GM19397 (cell line): ENCODE data around the gene SNAPIN.

Experiments used
- ATAC-seq: cut with Tn5 transposase; IDR thresholded peaks from one replicate; pipeline ENCODE4 v1.9.1; 2021; ENCODE audit warnings: mild to moderate bottlenecking, moderate library complexity; ENCODE audit not compliant: unreplicated experiment

Gene SNAPIN

DNA sequence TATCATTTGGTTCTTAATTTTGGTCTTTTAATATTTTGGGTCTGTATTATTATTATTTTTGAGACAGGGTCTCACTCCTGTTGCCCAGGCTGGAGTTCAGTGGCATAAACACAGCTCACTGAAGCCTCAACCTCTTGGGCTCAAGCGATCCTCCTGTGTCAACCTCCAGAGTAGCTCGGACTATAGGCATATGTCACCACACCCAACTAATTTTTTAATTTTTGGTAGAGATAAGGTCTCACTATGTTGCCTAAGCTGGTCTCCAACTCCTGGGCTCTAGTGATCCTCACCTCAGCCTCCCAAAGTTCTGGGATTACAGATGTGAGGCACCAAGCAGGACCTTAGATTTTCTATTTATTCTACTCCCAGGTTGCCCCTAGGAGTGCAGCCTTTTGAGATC, 15.0 kb downstream of the SNAPIN start:
- no peak for ATAC-seq

DNA sequence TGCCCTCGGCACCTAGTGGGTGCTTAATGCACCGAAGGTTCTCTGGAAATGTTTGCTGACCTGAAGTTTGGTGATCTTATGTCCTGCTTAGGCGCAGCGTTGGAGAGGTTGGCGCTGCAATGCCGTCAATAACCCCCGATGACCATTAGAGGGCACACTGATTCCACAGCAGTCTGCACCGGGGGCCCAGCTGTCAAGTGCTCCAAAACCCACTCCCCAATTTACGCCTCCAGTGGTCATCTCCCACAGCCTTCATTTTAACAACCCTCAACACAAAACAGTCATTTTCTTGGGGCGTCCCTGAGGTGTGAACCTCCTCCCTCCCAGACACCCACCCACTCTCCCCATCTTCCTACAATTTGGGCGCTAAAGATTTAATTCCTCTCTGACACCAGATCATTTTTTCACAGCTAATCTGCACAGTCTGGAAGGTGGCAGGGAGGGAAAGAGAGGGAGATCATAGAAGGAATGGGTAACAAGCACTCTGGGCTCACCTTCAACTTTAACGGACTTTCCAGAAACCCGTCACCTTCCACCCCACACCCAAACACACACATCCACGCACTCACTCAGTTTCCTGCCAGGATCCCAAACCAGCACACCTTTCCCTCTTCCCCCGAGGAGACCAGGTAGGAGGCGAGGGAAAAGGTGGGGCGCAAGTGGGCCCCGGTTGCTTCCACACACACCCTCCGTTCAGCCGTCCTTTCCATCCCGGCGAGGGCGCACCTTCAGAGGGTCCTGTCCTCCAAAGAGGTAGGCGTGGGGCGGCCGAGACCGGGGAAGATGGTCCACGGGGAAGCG, 19.4 kb downstream of the SNAPIN start:
- ATAC-seq: no peak

DNA sequence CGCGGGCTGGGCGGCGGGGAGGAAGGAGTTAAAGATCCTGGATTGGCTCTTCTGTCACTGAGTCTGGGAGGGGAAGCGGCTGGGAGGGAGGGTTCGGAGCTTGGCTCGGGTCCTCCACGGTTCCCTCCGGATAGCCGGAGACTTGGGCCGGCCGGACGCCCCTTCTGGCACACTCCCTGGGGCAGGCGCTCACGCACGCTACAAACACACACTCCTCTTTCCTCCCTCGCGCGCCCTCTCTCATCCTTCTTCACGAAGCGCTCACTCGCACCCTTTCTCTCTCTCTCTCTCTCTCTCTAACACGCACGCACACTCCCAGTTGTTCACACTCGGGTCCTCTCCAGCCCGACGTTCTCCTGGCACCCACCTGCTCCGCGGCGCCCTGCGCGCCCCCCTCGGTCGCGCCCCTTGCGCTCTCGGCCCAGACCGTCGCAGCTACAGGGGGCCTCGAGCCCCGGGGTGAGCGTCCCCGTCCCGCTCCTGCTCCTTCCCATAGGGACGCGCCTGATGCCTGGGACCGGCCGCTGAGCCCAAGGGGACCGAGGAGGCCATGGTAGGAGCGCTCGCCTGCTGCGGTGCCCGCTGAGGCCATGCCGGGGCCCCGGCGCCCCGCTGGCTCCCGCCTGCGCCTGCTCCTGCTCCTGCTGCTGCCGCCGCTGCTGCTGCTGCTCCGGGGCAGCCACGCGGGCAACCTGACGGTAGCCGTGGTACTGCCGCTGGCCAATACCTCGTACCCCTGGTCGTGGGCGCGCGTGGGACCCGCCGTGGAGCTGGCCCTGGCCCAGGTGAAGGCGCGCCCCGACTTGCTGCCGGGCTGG, 20.2 kb downstream of the SNAPIN start, which contains the start of gene NPR1:
Gene NPR1 (plus strand): TSS at position 170 of the 818 bp plus-strand sequence. CDS start 421 bp downstream, at position 591.
- ATAC-seq: no peak

DNA sequence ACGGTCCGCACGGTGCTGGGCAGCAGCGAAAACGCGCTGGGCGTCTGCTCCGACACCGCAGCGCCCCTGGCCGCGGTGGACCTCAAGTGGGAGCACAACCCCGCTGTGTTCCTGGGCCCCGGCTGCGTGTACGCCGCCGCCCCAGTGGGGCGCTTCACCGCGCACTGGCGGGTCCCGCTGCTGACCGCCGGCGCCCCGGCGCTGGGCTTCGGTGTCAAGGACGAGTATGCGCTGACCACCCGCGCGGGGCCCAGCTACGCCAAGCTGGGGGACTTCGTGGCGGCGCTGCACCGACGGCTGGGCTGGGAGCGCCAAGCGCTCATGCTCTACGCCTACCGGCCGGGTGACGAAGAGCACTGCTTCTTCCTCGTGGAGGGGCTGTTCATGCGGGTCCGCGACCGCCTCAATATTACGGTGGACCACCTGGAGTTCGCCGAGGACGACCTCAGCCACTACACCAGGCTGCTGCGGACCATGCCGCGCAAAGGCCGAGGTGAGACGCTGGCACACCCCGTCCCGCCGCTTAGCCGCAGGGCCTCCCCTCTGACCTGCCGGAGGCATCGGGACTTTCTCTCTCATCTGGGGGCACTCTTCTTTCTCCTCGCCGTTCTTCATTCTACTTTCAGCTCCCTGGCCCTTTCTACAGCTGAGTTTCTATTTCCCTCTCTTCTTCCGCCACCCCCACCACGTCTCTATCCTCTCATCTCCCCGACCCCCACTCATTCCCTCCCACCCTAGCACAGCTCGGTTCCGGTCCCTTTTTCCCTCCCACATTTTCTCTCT, 21.0 kb downstream of the SNAPIN start:
- ATAC-seq: no peak

DNA sequence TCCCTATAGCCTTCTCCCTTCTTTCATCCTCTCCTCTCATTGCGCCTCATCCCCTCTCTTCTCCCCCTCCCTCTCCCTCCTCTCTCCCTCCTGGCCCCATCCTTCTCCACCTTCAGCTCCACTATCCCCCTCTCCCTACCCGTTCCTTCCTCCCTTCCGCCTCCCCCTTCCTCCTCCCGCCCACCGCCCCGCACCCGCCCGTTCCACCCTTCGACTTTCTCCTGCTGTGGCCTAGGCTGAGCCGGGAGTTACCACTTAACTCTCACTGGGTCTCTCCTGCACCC, 21.6 kb downstream of the SNAPIN start:
- ATAC-seq: no peak

DNA sequence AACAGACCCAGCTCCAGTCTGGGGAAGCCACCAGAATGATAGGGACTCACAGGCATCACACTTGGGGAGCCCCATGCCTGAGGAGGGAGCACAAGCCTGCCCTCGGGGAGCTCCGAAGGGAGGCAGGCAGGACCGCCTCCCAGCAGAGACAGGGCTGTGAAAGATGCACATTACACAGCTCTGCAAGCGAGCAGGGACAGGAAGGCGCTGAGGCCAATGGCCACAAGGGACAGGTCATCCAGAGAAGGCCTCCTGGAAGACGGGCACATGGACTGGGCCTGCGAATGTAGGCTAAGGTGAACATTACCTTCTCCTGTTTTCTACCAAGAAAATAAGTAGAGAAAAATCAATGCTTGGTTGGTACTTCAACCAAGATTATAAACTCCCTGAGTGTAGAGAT, 24.2 kb downstream of the SNAPIN start:
- no peak for ATAC-seq

DNA sequence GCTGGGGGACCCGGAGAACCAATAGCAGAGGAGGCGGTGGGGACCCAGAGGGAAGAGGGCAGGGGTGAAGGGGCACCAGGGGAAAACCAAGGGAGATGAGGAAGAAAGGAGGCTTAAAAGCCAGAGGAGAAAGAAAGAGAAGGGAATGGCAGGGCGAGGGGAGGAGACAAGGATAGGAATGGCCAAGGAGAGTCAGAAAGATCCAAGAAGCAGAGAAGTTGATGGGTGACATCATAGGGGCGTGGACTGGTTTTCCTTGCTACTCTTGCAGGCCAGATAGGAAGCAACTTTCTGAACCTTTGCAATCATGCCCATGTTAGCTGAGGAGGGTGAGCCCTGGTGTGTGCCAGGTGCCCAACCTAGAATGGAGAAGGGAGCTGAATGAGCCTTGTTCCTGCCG, 25.4 kb downstream of the SNAPIN start:
- no peak for ATAC-seq

DNA sequence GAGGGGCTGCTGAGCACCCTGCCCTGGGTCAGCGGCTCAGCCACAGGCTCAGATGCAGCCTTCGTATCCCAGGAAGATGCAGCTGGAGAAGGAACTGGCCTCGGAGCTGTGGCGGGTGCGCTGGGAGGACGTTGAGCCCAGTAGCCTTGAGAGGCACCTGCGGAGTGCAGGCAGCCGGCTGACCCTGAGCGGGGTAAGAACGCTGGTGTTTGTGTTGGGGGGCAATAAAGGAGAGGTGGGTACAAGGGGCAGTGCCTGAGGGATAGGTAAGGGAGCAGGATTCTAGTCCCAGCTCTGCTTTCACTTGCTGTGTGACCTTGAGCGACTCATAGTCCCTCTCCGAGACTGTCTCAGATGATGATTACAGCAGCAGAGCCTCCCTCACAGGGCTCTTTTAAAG, 26.4 kb downstream of the SNAPIN start:
- ATAC-seq: no peak

DNA sequence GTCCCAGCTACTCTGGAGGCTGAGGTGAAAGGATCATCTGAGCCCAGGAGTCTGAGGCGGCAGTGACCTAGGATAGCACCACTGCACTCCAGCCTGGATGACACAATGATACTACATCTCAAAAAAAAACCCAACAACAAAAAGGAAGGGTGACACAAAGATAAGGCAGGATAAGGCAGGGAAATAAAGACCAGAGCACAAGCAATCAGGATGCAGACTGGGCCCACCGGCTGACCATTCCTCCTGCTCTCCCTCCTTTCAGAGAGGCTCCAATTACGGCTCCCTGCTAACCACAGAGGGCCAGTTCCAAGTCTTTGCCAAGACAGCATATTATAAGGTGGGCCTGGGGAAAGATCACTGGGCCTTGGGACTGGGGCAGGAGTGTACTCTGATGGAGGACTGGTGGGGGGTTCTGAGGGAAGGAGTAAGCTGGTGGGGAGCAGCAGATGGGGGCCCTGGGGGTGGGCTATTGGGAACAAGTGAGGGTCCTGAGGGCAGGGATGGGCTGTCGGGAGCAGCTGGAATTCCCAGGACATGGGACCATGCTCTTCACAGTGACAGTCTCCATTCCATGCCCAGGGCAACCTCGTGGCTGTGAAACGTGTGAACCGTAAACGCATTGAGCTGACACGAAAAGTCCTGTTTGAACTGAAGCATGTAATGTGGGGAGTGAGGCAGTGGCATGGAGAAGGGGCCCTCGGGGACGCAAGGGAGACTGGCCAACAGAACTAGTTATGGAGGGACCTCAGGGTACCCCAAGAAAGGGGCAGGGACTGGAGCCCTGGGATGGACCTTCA, 27.2 kb downstream of the SNAPIN start:
- no peak for ATAC-seq

DNA sequence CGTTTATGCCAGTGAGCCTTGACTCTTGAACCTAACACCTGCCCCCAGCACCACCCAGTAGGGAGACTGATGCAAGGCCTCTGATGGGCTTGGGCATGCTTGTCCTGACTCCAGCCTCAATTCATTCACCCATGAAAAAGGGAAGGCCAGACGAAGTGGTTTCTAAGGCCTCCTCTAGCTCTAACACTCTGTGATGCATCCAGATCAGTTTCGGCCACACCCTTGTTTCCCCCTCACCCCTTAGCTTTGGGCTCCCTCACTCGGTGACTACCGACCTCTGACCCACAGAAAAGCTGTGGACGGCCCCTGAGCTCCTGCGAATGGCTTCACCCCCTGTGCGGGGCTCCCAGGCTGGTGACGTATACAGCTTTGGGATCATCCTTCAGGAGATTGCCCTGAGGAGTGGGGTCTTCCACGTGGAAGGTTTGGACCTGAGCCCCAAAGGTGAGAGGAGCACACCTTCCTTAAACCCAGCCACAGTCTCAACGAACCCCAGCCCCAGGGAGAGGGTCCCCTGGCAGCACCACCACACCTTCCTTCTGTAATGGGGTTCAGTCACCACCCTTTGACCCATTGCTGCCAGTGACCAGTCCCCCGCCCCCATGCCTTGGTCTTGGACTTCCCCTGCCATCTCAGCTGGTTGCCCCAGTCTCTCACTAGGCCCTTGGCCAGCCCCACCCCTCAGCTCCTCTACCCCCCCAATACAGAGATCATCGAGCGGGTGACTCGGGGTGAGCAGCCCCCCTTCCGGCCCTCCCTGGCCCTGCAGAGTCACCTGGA, 29.0 kb downstream of the SNAPIN start:
- ATAC-seq: no peak

DNA sequence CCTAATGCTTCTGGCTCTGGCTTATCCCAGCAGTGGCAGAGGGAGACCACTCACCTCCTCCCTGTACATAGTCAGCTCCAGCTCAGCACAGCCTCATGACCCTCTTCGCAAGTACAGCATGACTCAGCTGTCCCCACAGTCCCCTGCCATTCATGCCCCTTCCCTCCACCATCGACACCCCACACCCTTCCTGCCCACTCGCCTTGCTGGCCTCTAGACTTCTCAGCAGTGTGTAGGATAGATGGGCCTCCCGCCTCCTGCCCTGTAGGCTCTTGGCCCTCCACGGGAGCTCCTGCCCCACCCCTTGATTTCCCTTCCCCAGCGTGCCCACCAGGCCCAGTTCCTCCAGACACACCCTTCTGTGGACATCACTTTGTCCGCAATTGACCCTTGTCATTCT, 29.8 kb downstream of the SNAPIN start:
- ATAC-seq: no peak

DNA sequence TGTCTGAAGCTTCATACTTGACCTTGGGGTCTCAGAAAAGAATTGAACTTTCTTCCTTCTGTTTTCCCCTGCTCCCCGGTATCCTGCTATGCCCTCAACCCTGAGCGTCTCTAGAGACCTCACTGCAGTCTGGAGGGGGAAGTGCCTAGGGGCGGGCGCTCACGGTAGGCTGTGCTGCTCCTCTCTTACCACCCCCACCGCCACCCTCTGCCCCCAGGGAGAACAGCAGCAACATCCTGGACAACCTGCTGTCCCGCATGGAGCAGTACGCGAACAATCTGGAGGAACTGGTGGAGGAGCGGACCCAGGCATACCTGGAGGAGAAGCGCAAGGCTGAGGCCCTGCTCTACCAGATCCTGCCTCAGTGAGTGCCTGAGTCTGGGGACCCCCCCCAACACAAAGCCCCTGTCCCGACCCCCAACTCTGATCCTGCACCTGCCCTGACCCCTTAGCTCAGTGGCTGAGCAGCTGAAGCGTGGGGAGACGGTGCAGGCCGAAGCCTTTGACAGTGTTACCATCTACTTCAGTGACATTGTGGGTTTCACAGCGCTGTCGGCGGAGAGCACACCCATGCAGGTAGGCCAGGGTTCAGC, 30.3 kb downstream of the SNAPIN start:
- no peak for ATAC-seq

DNA sequence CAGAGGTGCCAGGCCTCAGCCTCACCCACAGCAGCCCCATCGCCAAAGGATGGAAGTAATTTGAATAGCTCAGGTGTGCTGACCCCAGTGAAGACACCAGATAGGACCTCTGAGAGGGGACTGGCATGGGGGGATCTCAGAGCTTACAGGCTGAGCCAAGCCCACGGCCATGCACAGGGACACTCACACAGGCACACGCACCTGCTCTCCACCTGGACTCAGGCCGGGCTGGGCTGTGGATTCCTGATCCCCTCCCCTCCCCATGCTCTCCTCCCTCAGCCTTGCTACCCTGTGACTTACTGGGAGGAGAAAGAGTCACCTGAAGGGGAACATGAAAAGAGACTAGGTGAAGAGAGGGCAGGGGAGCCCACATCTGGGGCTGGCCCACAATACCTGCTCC, 35.0 kb downstream of the SNAPIN start:
- ATAC-seq: no peak

DNA sequence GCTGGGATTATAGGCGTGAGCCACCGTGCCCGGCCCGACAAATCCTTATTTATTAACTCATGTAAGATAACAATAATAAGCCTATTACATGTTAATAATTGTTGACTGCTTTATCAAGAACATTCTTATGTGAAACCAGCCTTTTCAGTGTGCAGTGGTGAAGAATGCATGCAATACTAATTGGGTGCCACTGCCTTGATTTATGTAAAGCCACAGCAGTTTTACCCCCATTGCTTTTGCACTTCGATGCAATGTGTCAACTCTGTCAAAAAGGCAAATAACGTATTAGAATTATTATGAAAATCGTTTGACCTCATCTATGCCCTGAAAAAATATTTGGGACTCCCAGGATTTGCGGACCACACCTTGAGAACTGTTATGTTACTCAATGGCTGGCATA, 38.2 kb downstream of the SNAPIN start:
- ATAC-seq: no peak

DNA sequence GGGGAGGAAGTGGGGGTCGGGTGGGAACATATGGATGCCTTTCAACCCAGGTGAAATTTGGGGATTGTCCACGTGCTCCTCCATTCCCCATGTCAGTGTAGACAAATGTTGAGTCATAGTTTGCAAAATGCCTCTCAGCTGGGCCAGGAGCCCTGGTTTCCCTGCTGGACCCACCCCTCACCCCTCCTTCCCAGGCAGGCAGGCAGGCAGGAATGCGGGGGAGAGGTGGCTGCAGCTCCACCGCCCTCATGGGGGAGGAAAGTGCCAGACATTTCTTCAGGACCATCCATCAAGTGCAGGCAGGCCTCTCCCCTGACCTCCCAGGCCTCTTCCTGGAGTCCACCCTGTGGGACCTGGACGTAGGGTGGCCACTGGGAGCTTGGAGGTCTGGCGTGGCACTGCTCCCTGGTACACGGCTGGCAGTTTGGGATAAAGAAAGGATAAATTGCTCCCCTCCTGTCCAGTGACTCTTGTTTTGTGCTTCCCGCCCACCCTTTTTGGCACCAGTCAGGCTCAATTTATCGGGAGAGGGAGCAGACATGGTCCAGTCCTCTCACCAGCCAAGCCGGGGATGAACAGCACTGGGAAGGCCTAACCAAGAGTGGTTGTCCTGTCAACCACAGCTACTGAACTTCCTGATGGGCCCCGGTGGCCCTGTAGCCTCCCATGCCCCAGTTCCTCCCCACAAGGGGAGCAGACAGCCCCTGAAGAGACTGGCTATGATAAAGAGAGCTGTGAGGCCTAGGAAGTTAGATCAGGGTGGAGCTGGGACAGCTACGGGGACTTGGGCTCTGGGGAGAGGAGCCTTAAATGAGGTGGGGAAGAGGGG, 38.9 kb downstream of the SNAPIN start:
- no peak for ATAC-seq

DNA sequence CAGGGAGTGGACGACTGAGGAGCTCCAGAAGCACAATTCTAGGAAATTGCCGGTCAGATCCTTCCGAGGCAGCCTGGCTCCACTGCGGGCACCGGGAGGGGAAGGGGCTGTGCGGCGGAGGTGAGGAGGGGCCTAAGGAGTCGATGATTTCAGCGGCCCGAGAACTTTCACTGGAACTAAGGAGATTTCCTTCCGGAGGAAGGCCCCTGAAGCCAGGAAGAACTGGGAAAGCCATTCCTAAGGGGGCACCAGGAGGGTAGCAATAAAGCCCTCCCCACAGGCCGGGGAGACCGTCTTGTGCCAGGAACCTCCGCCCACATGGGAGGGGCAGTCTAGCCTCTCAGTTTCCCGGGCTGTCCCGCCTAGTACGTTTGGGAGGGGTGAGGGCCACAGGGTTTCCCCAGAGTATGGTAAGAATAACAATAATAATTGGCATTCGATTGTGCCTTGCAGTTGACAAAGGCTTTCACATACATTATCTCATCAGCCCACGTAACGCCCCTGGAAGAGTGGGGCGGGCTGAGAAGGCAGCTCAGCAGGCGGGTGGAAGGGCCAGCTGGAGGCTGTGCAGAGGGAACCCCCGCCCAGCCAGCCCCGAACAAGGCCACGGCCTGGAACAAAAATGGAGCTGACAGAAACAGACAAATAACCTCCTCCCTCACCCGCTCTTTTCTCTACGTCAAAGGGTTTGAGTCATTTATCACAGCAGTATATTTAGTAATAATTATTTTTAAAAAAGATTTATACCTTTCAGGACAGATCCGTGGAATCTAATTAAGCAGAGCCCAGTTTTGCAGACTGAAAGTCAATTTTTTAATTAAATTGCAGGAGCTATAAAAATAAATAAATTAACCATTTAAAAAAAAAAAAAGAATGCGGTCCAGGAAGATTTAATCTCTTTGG, 39.8 kb downstream of the SNAPIN start:
- ATAC-seq: no peak

DNA sequence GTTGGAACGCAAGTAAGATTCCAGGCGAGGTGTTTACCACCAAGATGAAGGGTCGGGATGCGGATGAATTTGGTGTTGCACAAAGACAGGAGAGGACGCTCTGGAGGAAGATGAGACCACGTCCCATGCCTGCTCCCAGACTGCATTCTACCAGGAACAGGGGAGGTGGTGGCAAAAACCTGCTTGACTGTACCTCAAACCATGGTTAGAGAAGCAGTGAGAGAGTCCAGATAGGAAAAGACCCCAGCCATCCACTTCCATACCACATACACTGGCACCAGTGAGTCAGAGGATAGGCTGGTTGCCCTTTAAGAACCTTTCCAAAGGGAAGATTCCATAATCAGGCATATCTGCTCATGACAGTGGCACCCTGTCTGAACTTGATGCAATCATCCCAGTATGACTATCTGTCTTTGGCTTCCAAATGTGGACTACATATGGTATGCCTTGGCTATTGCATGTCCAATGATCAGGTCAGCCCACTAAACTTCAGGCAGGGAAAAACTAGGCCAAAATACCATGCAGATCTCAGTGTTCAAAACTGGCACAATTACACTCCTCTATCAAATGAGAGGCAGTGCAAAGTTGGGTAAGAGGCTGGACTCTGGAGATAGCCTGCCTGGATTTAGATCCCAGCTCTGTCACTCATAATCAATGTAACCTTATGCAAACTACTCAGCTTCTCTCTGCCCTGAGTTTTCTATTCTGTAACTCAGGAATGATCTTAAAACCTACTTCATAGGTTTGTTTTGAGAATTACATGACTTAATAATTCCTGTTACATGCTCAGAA, 40.6 kb downstream of the SNAPIN start:
- no peak for ATAC-seq
